ENCODE results near the gene SOD3.

SOD3 gene

DNA sequence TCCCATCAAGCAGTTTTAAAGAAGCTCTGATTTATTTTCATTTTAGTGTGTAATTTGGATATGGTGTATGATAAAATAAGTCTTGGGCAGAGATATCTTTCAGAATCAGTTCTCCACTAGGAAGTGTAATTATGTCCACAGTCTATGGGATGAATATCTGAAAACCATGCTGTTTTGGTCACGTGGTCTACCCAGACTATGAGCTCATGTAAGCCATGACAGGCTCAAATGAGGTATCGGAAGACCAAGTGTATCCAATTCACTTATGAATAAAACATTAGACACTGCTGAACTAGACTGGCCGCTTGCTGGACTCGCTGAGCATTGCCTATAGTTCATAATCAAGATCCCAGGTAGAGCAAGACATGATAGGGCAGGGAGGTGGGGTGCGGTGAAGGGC, 50.5 kb downstream of the SOD3 start:
- no peaks in the 10 kb centered on the region for H3K27me3 ChIP-seq (ENCODE audit: low read depth, low read length)
- peaks cover 0 to 42% of the 10 kb centered on the region in 2 donors for H3K4me1 ChIP-seq (ENCODE audit: control insufficient read depth in 1 of 2, insufficient read depth in 2 of 2, low read length in 2 of 2)
- H3K36me3 ChIP-seq (ENCODE audit: control insufficient read depth in 1 of 2, insufficient read depth in 2 of 2, low read length in 2 of 2) = peaks cover 0 to 3% of the 10 kb centered on the region in 2 donors
- H3K9me3 ChIP-seq (ENCODE audit: control insufficient read depth in 1 of 2, low read length in 2 of 2) = no peaks in the 10 kb centered on the region
- H3K4me3 ChIP-seq (ENCODE audit: low read depth in 1 of 2, low read length in 2 of 2) = no peak overlapping the region
- H3K27ac ChIP-seq (ENCODE audit: low read length) = no peak overlapping the region

GRCh38 chr4:24846716-24847115, 51.3 kb downstream of the SOD3 start:
- Histone ChIP-seq H3K36me3 (ENCODE audit: control insufficient read depth in 1 of 2, insufficient read depth in 2 of 2, low read length in 2 of 2) (peaks cover 0 to 3% of the 10 kb centered on the region in 2 donors), H3K4me1 (ENCODE audit: control insufficient read depth in 1 of 2, insufficient read depth in 2 of 2, low read length in 2 of 2) (peaks cover 0 to 42% of the 10 kb centered on the region in 2 donors), H3K27me3 (ENCODE audit: low read depth, low read length) (no peaks in the 10 kb centered on the region)

GRCh38 chr4:24849351-24849750, 54.0 kb downstream of the SOD3 start:
- no peak overlapping the region for H3K27ac ChIP-seq (ENCODE audit: low read length)
- H3K4me1 ChIP-seq (ENCODE audit: control insufficient read depth in 1 of 2, insufficient read depth in 2 of 2, low read length in 2 of 2) = peaks cover 0 to 26% of the 10 kb centered on the region in 2 donors

More at GRCh38 chr4:24846716-24847115, 51.3 kb downstream of the SOD3 start:
- Histone ChIP-seq H3K9me3 (ENCODE audit: control insufficient read depth in 1 of 2, low read length in 2 of 2) (no peaks in the 10 kb centered on the region), H3K4me3 (ENCODE audit: low read depth in 1 of 2, low read length in 2 of 2) (no peak overlapping the region), H3K27ac (ENCODE audit: low read length) (no peak overlapping the region)

GRCh38 chr4:24849756-24850155, 54.4 kb downstream of the SOD3 start:
- H3K36me3 ChIP-seq (ENCODE audit: control insufficient read depth in 1 of 2, insufficient read depth in 2 of 2, low read length in 2 of 2) = peaks cover 0 to 3% of the 10 kb centered on the region in 2 donors
- peaks cover 0 to 26% of the 10 kb centered on the region in 2 donors for H3K4me1 ChIP-seq (ENCODE audit: control insufficient read depth in 1 of 2, insufficient read depth in 2 of 2, low read length in 2 of 2)
- peak overlapping the region; percentile 11 for H3K27ac ChIP-seq (ENCODE audit: low read length)
- H3K9me3 ChIP-seq (ENCODE audit: control insufficient read depth in 1 of 2, low read length in 2 of 2) = no peaks in the 10 kb centered on the region
- H3K4me3 ChIP-seq (ENCODE audit: low read depth in 1 of 2, low read length in 2 of 2) = no peak overlapping the region
- H3K27me3 ChIP-seq (ENCODE audit: low read depth, low read length) = no peaks in the 10 kb centered on the region

More at GRCh38 chr4:24849351-24849750, 54.0 kb downstream of the SOD3 start:
- H3K27me3 ChIP-seq (ENCODE audit: low read depth, low read length) = no peaks in the 10 kb centered on the region
- no peak overlapping the region for H3K4me3 ChIP-seq (ENCODE audit: low read depth in 1 of 2, low read length in 2 of 2)
- H3K36me3 ChIP-seq (ENCODE audit: control insufficient read depth in 1 of 2, insufficient read depth in 2 of 2, low read length in 2 of 2) = peaks cover 0 to 3% of the 10 kb centered on the region in 2 donors
- H3K9me3 ChIP-seq (ENCODE audit: control insufficient read depth in 1 of 2, low read length in 2 of 2) = no peaks in the 10 kb centered on the region
